HEK293 (cell line): ENCODE data around the gene GHSR.

Source experiments
- CTCF ChIA-PET: fragments of 350-600 bp; formaldehyde crosslinking; extraction: SDS; loops from one replicate; lab custom pipeline; 2021; ENCODE audit warnings: antibody characterized with exemption; lab: Yijun Ruan, JAX
- POLR2A ChIA-PET: fragments of 300-600 bp; formaldehyde crosslinking; extraction: SDS; loops from one replicate; lab custom pipeline; 2020; ENCODE audit warnings: antibody characterized with exemption, inconsistent platforms; lab: Yijun Ruan, JAX
- H3K27ac ChIP-seq: fragments of 200-500 bp; sonication (Bioruptor generic); 2 replicates; pipeline ENCODE4 v1.5.1; 2014; ENCODE audit warnings: low read depth, low read length, control low read depth, inconsistent platforms; ENCODE audit errors: extremely low read depth
- H3K36me3 ChIP-seq, 2 experiments: fragments of 200-500 bp in 1 of 2; sonication (Bioruptor generic) in 1 of 2; 1 replicate in 1 of 2; 2 replicates in 1 of 2; pipeline ENCODE4 v1.5.1; 2014 to 2017; ENCODE audit warnings: inconsistent platforms in 2 of 2, low read length in 2 of 2; ENCODE audit not compliant: control insufficient read depth in 2 of 2, insufficient read depth in 1 of 2
- H3K4me1 ChIP-seq: fragments of 200-500 bp; sonication (Bioruptor generic); 2 replicates; pipeline ENCODE4 v1.5.1; 2014; ENCODE audit warnings: mild to moderate bottlenecking, low read length, inconsistent platforms; ENCODE audit not compliant: control insufficient read depth, insufficient read depth
- H3K4me3 ChIP-seq: 2 replicates; pipeline ENCODE4 v1.5.1; 2011; ENCODE audit warnings: low read depth, mild to moderate bottlenecking, control low read depth, low read length, moderate library complexity
- H3K9me3 ChIP-seq: fragments of 200-500 bp; sonication (Bioruptor generic); 2 replicates; pipeline ENCODE4 v1.5.1; 2014; ENCODE audit warnings: low read depth, low read length, inconsistent platforms; ENCODE audit not compliant: control insufficient read depth, insufficient read depth
- BCL6B ChIP-seq: fragments of 450-650 bp; formaldehyde crosslinking; IDR thresholded peaks from 2 replicates; pipeline ENCODE4 v1.5.1; 2017; ENCODE audit warnings: missing biosample characterization, missing genetic modification characterization
- PRDM1 ChIP-seq: fragments of 450-650 bp; formaldehyde crosslinking; IDR thresholded peaks from 2 replicates; pipeline ENCODE4; 2016; ENCODE audit warnings: missing biosample characterization, missing genetic modification characterization
- RBAK ChIP-seq: fragments of 450-650 bp; formaldehyde crosslinking; IDR thresholded peaks from 2 replicates; pipeline ENCODE4 v1.5.1; 2016; ENCODE audit warnings: missing biosample characterization, missing genetic modification characterization
- SP2 ChIP-seq: fragments of 450-650 bp; formaldehyde crosslinking; IDR thresholded peaks from 2 replicates; pipeline ENCODE4 v1.5.1; 2016; ENCODE audit warnings: missing biosample characterization, missing genetic modification characterization
- YY2 ChIP-seq: fragments of 450-650 bp; formaldehyde crosslinking; IDR thresholded peaks from 2 replicates; pipeline ENCODE4 v1.5.1; 2016; ENCODE audit warnings: missing biosample characterization, missing genetic modification characterization
- ZBTB1 ChIP-seq: fragments of 450-650 bp; formaldehyde crosslinking; IDR thresholded peaks from 2 replicates; pipeline ENCODE4 v1.5.1; 2016; ENCODE audit warnings: missing biosample characterization, missing genetic modification characterization
- ZNF121 ChIP-seq: fragments of 450-650 bp; formaldehyde crosslinking; IDR thresholded peaks from 2 replicates; pipeline ENCODE4 v1.5.1; 2016; ENCODE audit warnings: missing biosample characterization, missing genetic modification characterization
- ZNF16 ChIP-seq: fragments of 450-650 bp; formaldehyde crosslinking; IDR thresholded peaks from 2 replicates; pipeline ENCODE4 v1.5.1; 2016; ENCODE audit warnings: low read depth, missing biosample characterization, missing genetic modification characterization
- ZNF184 ChIP-seq: fragments of 450-650 bp; IDR thresholded peaks from 2 replicates; pipeline ENCODE4 v1.5.1; 2018; ENCODE audit warnings: missing biosample characterization, mild to moderate bottlenecking, missing genetic modification characterization
- ZNF23 ChIP-seq: fragments of 450-650 bp; formaldehyde crosslinking; IDR thresholded peaks from 2 replicates; pipeline ENCODE4 v1.5.1; 2016; ENCODE audit warnings: missing biosample characterization, missing genetic modification characterization, borderline replicate concordance
- ZNF280D ChIP-seq: fragments of 450-650 bp; formaldehyde crosslinking; IDR thresholded peaks from 2 replicates; pipeline ENCODE4 v1.5.1; 2016; ENCODE audit warnings: missing biosample characterization, missing genetic modification characterization
- ZNF341 ChIP-seq: fragments of 450-650 bp; formaldehyde crosslinking; IDR thresholded peaks from 2 replicates; pipeline ENCODE4; 2016; ENCODE audit warnings: low read depth, missing biosample characterization, missing genetic modification characterization
- ZNF362 ChIP-seq: fragments of 450-650 bp; formaldehyde crosslinking; IDR thresholded peaks from 2 replicates; pipeline ENCODE4 v1.5.1; 2016; ENCODE audit warnings: missing biosample characterization, missing genetic modification characterization
- ZNF48 ChIP-seq: fragments of 450-650 bp; formaldehyde crosslinking; IDR thresholded peaks from 2 replicates; pipeline ENCODE4 v1.5.1; 2016; ENCODE audit warnings: missing biosample characterization, missing genetic modification characterization
- ZNF792 ChIP-seq: fragments of 450-650 bp; formaldehyde crosslinking; IDR thresholded peaks from 2 replicates; pipeline ENCODE4 v1.5.1; 2016; ENCODE audit warnings: missing biosample characterization, missing genetic modification characterization
- ZSCAN23 ChIP-seq: fragments of 450-650 bp; formaldehyde crosslinking; IDR thresholded peaks from 2 replicates; pipeline ENCODE4 v1.5.1; 2016; ENCODE audit warnings: missing biosample characterization, missing genetic modification characterization
- TF ChIP-seq, protein P1 (sequence below): fragments of 450-650 bp; formaldehyde crosslinking; IDR thresholded peaks from 2 replicates; pipeline ENCODE4 v1.5.1; 2016; ENCODE audit warnings: missing biosample characterization, missing genetic modification characterization
- TF ChIP-seq, protein P2 (sequence below): sonication (generic); formaldehyde crosslinking; IDR thresholded peaks from 2 replicates; pipeline ENCODE4 v1.8.1; 2022; ENCODE audit warnings: mild to moderate bottlenecking, moderate library complexity, missing genetic modification reagents
- TF ChIP-seq, protein P3 (sequence below): fragments of 450-650 bp; formaldehyde crosslinking; IDR thresholded peaks from 2 replicates; pipeline ENCODE4 v1.5.1; 2016; ENCODE audit warnings: missing biosample characterization, missing genetic modification characterization

The GHSR gene

GRCh38 chr3:172466553-172467130 lies 18.4 kb upstream of the GHSR start:
- CTCF ChIA-PET = interaction anchor here (0.7 kb wide), 1 partner anchor 131 kb away, joined by 4 read pairs; no protein-coding TSS in a partner anchor
- no peaks in the 10 kb centered on the region for H3K36me3 ChIP-seq
- no peaks in the 10 kb centered on the region for H3K4me1 ChIP-seq
- POLR2A ChIA-PET = no interaction called here
- no peaks in the 10 kb centered on the region for H3K9me3 ChIP-seq
- TF ChIP-seq, protein P1, sequence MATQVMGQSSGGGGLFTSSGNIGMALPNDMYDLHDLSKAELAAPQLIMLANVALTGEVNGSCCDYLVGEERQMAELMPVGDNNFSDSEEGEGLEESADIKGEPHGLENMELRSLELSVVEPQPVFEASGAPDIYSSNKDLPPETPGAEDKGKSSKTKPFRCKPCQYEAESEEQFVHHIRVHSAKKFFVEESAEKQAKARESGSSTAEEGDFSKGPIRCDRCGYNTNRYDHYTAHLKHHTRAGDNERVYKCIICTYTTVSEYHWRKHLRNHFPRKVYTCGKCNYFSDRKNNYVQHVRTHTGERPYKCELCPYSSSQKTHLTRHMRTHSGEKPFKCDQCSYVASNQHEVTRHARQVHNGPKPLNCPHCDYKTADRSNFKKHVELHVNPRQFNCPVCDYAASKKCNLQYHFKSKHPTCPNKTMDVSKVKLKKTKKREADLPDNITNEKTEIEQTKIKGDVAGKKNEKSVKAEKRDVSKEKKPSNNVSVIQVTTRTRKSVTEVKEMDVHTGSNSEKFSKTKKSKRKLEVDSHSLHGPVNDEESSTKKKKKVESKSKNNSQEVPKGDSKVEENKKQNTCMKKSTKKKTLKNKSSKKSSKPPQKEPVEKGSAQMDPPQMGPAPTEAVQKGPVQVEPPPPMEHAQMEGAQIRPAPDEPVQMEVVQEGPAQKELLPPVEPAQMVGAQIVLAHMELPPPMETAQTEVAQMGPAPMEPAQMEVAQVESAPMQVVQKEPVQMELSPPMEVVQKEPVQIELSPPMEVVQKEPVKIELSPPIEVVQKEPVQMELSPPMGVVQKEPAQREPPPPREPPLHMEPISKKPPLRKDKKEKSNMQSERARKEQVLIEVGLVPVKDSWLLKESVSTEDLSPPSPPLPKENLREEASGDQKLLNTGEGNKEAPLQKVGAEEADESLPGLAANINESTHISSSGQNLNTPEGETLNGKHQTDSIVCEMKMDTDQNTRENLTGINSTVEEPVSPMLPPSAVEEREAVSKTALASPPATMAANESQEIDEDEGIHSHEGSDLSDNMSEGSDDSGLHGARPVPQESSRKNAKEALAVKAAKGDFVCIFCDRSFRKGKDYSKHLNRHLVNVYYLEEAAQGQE = no peak
- TF ChIP-seq RBAK (tag by site-specific recombination) (no peak), ZNF16 (tag by site-specific recombination) (no peak), ZNF341 (tag by site-specific recombination) (no peak), ZNF280D (tag by site-specific recombination) (no peak), ZNF121 (tag by site-specific recombination) (no peak), ZNF792 (tag by site-specific recombination) (no peak), ZNF48 (tag by site-specific recombination) (no peak), ZNF184 (tag by site-specific recombination) (no peak), ZNF362 (tag by site-specific recombination) (no peak)
- TF ChIP-seq, all 188 proteins: peak for 0
- H3K27ac ChIP-seq = no peak overlapping the region
- no peak overlapping the region for H3K4me3 ChIP-seq

DNA sequence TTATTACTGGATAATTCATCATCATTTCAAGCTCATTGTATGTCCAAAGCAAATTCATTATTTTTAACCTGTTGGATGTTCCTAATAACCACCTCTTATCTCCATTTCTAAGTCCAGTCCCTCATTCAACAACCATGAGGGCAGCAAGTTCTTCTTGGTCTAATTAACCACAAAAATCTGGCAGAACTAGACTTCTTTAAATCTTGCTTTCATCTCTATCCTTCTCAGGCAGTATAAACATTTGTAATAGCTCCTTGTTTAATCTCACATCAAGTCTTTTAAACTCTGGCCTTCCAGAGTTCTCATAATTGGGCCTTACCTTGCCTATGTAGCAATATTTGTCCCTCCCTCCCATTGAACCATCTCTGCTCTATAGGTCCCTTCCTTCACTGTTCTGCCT lies 17.0 kb upstream of the GHSR start:
- POLR2A ChIA-PET = no interaction called here
- CTCF ChIA-PET = interaction anchor here (1.0 to 1.1 kb wide), 2 partner anchors 130 to 201 kb away, joined by 3 to 4 read pairs; no protein-coding TSS in a partner anchor
- Histone ChIP-seq H3K36me3 (no peaks in the 10 kb centered on the region), H3K4me3 (no peak overlapping the region), H3K9me3 (no peaks in the 10 kb centered on the region), H3K4me1 (no peaks in the 10 kb centered on the region), H3K27ac (no peak overlapping the region)
- TF ChIP-seq ZNF341 (tag by site-specific recombination) = no peak

DNA sequence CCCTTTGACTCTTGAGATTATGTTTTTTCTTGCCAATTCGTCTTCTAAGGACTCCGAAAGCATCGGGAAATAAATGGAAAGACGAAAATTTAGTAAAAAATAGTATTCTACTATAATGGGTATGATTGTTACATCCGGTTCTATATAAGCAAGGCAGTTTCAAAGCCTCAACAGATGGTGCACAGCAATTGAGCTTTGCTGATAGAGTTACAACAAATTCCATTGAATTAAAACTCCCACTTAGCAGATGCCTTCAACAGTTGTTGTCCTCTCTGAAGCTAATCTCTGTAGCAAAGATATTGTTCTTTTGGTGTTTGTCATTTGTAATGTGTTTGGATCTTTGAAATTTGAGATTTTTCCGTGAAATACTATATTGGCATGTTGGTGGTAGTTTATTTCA lies 16.1 kb upstream of the GHSR start:
- Histone ChIP-seq H3K9me3 (no peaks in the 10 kb centered on the region), H3K36me3 (no peaks in the 10 kb centered on the region), H3K4me3 (no peak overlapping the region), H3K4me1 (no peaks in the 10 kb centered on the region), H3K27ac (no peak overlapping the region)
- CTCF ChIA-PET = no interaction called here
- POLR2A ChIA-PET = no interaction called here
- TF ChIP-seq, protein P2, sequence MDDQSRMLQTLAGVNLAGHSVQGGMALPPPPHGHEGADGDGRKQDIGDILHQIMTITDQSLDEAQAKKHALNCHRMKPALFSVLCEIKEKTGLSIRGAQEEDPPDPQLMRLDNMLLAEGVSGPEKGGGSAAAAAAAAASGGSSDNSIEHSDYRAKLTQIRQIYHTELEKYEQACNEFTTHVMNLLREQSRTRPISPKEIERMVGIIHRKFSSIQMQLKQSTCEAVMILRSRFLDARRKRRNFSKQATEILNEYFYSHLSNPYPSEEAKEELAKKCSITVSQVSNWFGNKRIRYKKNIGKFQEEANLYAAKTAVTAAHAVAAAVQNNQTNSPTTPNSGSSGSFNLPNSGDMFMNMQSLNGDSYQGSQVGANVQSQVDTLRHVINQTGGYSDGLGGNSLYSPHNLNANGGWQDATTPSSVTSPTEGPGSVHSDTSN (CRISPR knock-in tag) = no peak
- TF ChIP-seq PRDM1 (tag by site-specific recombination) (no peak), SP2 (tag by site-specific recombination) (no peak), ZNF23 (no peak), ZBTB1 (tag by site-specific recombination) (no peak), ZSCAN23 (tag by site-specific recombination) (no peak), BCL6B (no peak), YY2 (tag by site-specific recombination) (no peak)
- TF ChIP-seq, protein P3, sequence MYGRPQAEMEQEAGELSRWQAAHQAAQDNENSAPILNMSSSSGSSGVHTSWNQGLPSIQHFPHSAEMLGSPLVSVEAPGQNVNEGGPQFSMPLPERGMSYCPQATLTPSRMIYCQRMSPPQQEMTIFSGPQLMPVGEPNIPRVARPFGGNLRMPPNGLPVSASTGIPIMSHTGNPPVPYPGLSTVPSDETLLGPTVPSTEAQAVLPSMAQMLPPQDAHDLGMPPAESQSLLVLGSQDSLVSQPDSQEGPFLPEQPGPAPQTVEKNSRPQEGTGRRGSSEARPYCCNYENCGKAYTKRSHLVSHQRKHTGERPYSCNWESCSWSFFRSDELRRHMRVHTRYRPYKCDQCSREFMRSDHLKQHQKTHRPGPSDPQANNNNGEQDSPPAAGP = no peak
